NCI-H510A treated with DMSO at 0.1 percent for 48 hours (cell line): ENCODE data around the gene RBSN.

ENCODE experiments used
- DNase-seq: peaks from one replicate; lab custom pipeline; 2025; lab: John Stamatoyannopoulos, UW

RBSN gene

GRCh38 chr3:15099364-15100098 lies 583 bp upstream of the RBSN start:
- DNase-seq, result no peak

GRCh38 chr3:15097891-15098290 lies 1.1 kb downstream of the RBSN start:
- no peak for DNase-seq

GRCh38 chr3:15096046-15096445 lies 2.9 kb downstream of the RBSN start:
- no peak for DNase-seq

GRCh38 chr3:15094187-15094875 lies 4.6 kb downstream of the RBSN start:
- DNase-seq, result no peak

- DNase-seq, result no peak
Measured at GRCh38 chr3:15092686-15093085, 6.3 kb downstream of the RBSN start.

- DNase-seq, result no peak
Measured at GRCh38 chr3:15091575-15091974, 7.4 kb downstream of the RBSN start.

- DNase-seq, result no peak
Measured at GRCh38 chr3:15089201-15089600, 9.7 kb downstream of the RBSN start.

GRCh38 chr3:15086699-15087098 lies 12.2 kb downstream of the RBSN start:
- DNase-seq, result no peak

- DNase-seq, result no peak
Measured at GRCh38 chr3:15086263-15086662, 12.7 kb downstream of the RBSN start.

GRCh38 chr3:15083252-15083651 lies 15.7 kb downstream of the RBSN start:
- no peak for DNase-seq

- DNase-seq, result peak; percentile 47
Measured at GRCh38 chr3:15081960-15082664, 16.8 kb downstream of the RBSN start.

GRCh38 chr3:15079091-15079490 lies 19.9 kb downstream of the RBSN start:
- DNase-seq, result no peak

GRCh38 chr3:15074500-15074899 lies 24.4 kb downstream of the RBSN start:
- DNase-seq, result no peak

- no peak for DNase-seq
Measured at GRCh38 chr3:15071699-15072098, 27.2 kb downstream of the RBSN start.

GRCh38 chr3:15069441-15069840 lies 29.5 kb downstream of the RBSN start:
- DNase-seq, result no peak

GRCh38 chr3:15066467-15066866 lies 32.5 kb downstream of the RBSN start:
- no peak for DNase-seq

GRCh38 chr3:15065550-15066007 lies 33.4 kb downstream of the RBSN start:
- DNase-seq, result no peak

GRCh38 chr3:15064835-15065549 lies 34.0 kb downstream of the RBSN start, which contains the start of gene MRPS25:
Gene MRPS25 (minus strand): TSS chr3:15065315. CDS start chr3:15065194, 121 bp downstream.
- DNase-seq, result peak; percentile 73

- peak; percentile 27 for DNase-seq
Measured at GRCh38 chr3:15064299-15064834, 34.6 kb downstream of the RBSN start.

GRCh38 chr3:15063656-15064286 lies 35.2 kb downstream of the RBSN start:
- DNase-seq, result no peak

- DNase-seq, result peak; percentile 36
Measured at GRCh38 chr3:15063238-15063637, 35.7 kb downstream of the RBSN start.
